HG03460 (cell line): Measurements from ENCODE around the gene PCDHGA5.
"Not testable (repeated sequence)": the region's sequence is repeated elsewhere in the genome, so short reads cannot be mapped to it uniquely, and the experiment has no call there.

Experiments
- ATAC-seq: cut with Tn5 transposase; IDR thresholded peaks from one replicate; pipeline ENCODE4 v1.9.1; 2021; ENCODE audit not compliant: unreplicated experiment

The PCDHGA5 gene

GRCh38 chr5:141363952-141364660 is at the start of gene PCDHGA5:
Gene PCDHGA5 (plus strand): TSS chr5:141364162. CDS start chr5:141364331, 169 bp downstream.
- no peak for ATAC-seq

GRCh38 chr5:141316963-141317362 is 47.0 kb upstream of the PCDHGA5 start:
- not testable (repeated sequence) for ATAC-seq

GRCh38 chr5:141319202-141319601 is 44.8 kb upstream of the PCDHGA5 start:
- ATAC-seq: no peak

- ATAC-seq: no peak
Measured at GRCh38 chr5:141319699-141320098, 44.3 kb upstream of the PCDHGA5 start.

- ATAC-seq: peak; percentile 97
Measured at GRCh38 chr5:141320225-141321169, 43.5 kb upstream of the PCDHGA5 start, which contains the start of gene TAF7. Gene TAF7 (minus strand): TSS chr5:141320784. CDS start chr5:141320044, 740 bp downstream.

- no peak for ATAC-seq
Measured at GRCh38 chr5:141322261-141322660, 41.7 kb upstream of the PCDHGA5 start.

GRCh38 chr5:141326088-141326854 is 37.7 kb upstream of the PCDHGA5 start:
- peak; percentile 80 for ATAC-seq

- ATAC-seq: no peak
Measured at GRCh38 chr5:141328231-141328630, 35.7 kb upstream of the PCDHGA5 start.

- ATAC-seq: no peak
Measured at GRCh38 chr5:141330299-141331080, 33.5 kb upstream of the PCDHGA5 start, which contains the start of gene PCDHGA1. Gene PCDHGA1 (plus strand): TSS chr5:141330514.

GRCh38 chr5:141332571-141332970 is 31.4 kb upstream of the PCDHGA5 start:
- not testable (repeated sequence) for ATAC-seq

- no peak for ATAC-seq
Measured at GRCh38 chr5:141338538-141339306, 25.2 kb upstream of the PCDHGA5 start, which contains the start of gene PCDHGA2. Gene PCDHGA2 (plus strand): TSS chr5:141338760.

GRCh38 chr5:141340781-141341354 is 23.1 kb upstream of the PCDHGA5 start:
- ATAC-seq: not testable (repeated sequence)

GRCh38 chr5:141342773-141343172 is 21.2 kb upstream of the PCDHGA5 start:
- no peak for ATAC-seq

- no peak for ATAC-seq
Measured at GRCh38 chr5:141343242-141343952, 20.6 kb upstream of the PCDHGA5 start, which contains the start of gene PCDHGA3. Gene PCDHGA3 (plus strand): TSS chr5:141343829. CDS start chr5:141344034, 205 bp downstream.

GRCh38 chr5:141343953-141344463 is 20.0 kb upstream of the PCDHGA5 start:
- no peak for ATAC-seq

- ATAC-seq: no peak
Measured at GRCh38 chr5:141345327-141345726, 18.6 kb upstream of the PCDHGA5 start.

- ATAC-seq: not testable (repeated sequence)
Measured at GRCh38 chr5:141346017-141346416, 17.9 kb upstream of the PCDHGA5 start.
